GM20431 (cell line): Measurements from ENCODE around the gene PCYT2.

ENCODE experiments used
- in situ Hi-C: fragments of 300-500 bp; cut with MseI, MboI; formaldehyde crosslinking; loops from one replicate; pipeline ENCODE4 v1.15.0; 2020; ENCODE audit warnings: low sequenced_read_pairs; ENCODE audit not compliant: unreplicated experiment

Gene PCYT2

DNA sequence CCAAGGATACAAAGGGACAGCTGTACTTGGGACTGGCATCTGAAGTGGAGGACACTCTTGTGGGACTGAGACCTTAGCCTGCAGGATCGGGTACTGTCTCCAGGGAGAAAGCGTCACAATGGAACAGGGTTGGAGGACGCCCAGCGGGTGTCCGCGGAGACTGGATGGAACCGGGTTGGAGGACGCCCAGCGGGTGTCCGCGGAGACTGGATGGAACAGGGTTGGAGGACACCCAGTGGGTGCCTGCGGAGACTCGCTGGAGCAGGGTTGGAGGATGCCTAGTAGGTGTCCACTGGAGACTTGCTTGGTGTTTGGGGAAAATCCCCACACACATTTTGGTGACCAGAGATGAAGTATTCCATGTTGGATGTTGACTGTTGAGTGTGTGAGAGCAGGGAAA, 36.0 kb upstream of the PCYT2 start, which contains the start of gene MYADML2:
Gene MYADML2 (minus strand): TSS at position 45 of the 400 bp plus-strand sequence. CDS start 5,492 bp downstream, outside the sequence.
- in situ Hi-C loops: no loop called here

DNA sequence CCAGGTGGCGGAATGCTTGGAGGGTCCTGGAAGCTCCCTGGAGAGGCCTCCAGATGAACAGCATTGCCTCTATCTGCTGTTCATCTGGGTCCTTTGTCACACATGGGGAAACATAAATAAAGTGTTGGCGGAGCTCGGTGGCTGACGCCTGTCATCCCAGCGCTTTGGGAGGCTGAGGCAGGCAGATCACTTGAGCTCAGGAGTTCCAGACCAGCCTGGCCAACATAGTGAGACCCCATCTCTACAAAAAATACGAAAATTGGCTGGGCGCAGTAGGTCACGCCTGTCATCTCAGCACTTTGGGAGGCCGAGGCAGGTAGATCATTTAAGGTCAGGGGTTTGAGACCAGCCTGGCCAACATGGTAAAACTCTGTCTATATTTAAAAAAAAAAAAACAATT, 33.7 kb upstream of the PCYT2 start:
- in situ Hi-C loops: no loop called here

DNA sequence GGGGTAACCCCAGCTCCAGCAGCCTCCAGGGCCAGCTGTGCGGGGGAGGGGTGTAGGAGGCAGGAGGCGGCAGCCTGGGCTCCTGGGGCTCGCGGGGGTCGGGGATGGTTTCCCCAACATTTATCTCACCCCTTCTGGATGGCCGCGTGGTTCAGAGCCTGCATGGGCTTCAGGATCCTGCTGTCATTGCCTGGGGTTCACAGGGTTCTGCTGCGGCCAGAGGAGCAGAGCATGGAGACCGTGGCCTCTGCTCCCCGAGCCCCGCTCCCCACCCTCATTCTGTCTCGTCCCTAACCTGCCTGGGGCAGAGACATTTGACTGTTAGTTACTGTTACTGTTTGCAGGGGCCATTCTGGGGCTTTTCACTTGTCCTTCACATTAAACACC, 31.0 kb upstream of the PCYT2 start:
- in situ Hi-C loops: no loop called here

DNA sequence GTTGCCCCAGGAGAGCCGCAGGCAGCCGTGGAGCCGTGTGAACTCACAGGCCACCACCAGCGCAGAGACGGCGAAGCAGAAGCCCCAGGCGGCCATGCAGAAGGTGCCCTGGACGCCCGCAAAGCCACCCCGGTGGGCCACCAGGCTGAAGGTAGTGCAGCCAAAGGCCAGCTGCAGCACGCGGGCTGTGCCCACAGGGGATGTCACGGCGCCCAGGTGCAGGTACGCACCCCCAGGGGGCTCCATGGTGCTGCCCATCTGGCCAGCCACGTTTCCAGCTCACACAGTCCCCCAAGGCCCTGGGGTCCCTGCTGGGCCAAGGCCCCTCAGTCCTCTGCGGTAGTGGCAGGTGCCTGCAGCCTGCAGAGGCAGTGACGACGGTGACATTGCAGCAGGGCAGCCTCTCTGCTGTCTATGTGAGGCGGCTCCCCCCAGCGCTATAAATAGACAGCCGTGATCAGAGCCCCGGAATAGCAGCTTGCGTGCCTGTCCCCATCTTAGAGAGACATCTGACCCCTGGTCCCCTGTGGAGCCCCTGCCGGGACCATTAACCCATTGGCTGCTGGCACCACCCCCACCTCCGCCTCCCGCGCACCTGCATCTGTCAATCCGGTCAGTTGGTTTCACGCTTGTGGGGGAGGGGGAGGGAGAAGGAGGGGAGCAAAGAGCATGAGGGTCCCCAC, 30.4 kb upstream of the PCYT2 start:
- in situ Hi-C loops: no loop called here

DNA sequence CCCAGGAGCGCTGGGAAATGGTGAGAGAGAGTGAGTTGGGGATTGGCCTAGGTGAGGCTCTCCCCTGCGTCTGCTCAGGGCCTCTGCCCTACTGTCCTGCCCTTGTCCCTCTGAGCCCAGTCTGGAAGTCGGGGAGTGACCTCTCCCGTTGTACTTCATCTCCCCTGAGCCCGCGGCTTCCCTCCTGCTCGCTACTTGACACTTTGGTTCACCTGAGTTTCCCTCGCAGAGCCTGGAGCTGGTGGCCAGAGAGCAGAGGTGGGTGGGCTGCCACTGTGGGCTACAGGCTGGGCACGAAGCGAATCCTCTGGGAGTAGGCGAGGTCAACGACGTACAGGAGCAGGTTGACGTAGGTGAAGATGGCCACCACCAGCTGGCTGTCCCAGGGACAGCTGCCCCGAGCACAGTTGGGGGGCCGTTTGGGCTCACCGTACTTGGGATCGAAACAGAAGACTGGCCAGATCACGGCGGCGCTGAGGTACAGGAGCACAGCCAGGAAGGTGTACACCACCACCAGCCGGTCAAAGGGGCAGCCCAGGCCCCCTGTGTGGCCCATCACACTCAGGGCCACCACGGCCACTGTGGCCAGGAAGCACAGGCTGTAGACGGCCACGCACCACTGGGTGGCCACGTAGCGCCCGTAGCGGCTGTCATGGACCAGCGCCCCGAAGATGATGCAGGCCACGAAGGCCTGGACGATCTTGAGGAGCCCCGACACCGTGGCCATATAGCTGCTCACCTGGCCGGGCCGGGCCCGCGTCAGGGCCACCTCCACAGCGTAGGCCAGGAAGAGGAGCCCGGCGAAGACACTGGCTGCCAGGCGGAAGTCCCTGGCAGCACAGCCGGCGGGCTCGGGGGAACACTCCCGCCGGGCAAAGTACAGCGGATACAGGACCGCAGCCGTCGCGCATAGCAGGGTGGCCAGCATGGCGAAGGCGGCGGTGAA, 29.6 kb upstream of the PCYT2 start:
- in situ Hi-C loops: no loop called here

DNA sequence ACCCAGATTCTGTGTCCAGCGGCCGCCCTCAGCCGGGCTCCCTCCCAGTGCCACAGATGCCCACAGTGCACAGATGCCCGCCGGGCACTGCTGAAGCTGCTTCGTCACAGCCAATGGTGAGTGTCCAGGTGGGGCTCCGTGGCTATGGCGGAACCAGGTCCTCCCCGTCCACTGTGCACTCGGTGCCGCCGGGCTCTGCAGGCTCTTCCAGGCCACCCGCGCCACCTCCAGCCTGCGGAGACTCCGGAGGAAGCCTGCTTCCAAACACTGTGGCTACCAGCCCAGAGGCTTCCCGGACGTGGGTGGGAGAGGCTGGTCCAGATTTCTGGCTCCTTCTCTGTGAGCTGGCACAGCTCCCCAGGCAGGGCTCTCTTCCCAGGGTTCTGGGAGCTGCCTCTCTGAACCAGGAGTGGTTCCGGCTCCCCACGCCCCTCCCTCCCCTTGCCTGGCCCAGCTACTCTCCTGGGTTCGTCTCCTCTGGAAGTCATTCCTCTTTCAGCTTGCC, 28.7 kb upstream of the PCYT2 start:
- in situ Hi-C loops: no loop called here

DNA sequence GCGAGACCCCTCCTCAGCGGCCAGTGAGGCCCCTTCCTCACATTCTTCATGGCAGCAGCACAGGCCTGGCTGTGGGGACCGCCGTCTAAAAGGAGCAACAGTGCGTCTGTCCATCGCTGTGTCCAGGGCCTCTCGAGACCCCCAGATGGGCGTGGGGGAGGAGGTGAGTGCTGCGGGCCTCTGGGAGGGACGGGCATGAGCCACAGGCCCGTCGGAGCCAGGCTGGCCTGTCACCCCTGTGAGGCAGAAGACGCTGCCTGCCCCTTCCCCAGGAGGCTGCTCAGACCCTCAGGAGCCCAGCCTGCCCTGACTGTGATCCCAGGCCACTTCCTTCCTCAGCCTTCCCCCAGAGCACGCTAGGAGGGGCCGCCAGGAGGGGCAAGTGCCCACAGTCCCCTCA, 28.0 kb upstream of the PCYT2 start:
- in situ Hi-C loops: no loop called here

DNA sequence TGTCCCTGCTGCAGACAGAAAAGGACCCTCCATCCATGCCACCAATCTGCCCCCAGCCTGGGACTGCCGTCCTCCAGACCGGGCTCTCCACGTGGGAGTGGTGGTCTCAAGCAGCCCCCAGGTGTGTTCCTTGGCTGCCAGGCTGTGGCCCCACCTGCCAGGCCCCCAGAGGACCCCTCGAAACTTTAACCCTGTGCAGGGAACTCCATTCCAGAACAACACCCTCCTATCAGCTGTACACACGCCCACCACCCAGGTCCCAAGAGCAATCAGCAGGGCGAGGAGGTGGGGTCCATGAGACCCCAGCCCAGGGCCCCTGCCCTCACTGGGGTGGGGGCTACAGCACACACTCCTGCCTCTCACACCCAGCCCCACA, 24.5 kb upstream of the PCYT2 start:
- in situ Hi-C loops: no loop called here

DNA sequence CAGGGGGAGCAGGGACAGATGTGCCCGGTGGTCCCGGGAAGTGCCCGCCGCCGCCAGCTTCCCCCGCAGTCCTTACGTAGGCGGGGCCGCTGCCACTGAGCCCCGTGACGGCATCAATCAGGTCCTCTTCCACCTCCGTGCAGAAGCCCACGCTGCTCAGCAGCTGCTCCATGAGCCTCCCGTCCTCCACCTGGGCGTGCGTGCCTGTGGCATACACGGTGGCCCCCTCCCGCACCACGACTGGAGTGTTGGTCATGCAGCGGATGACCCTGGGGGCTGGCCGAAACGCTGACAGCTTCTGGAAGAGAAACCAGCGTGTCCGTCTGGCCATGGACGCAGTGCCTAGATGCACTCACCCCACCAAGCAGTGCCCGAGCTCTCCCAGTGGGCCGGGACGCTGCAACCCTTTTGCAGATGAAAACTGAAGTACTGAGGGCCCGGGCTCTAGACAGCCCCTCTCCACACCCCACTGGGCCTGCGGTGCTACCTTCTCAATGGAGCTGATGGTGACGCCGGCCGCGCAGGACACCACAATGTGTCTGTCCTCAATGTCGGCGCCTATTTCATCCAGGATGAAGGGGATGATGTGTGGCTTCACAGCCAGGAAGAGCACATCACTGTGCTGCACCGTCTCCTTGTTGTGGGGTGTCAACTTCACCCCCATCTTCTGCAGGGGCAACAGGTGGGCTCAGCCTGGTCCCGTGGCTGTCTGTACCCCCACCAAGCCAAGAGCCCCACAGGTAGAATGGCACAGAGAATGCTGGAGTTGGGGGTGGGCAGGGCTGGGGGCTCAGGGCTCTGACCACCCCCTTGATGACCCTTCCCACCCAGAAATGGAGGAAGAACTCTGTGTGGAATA, 23.9 kb upstream of the PCYT2 start:
- in situ Hi-C loops: no loop called here

DNA sequence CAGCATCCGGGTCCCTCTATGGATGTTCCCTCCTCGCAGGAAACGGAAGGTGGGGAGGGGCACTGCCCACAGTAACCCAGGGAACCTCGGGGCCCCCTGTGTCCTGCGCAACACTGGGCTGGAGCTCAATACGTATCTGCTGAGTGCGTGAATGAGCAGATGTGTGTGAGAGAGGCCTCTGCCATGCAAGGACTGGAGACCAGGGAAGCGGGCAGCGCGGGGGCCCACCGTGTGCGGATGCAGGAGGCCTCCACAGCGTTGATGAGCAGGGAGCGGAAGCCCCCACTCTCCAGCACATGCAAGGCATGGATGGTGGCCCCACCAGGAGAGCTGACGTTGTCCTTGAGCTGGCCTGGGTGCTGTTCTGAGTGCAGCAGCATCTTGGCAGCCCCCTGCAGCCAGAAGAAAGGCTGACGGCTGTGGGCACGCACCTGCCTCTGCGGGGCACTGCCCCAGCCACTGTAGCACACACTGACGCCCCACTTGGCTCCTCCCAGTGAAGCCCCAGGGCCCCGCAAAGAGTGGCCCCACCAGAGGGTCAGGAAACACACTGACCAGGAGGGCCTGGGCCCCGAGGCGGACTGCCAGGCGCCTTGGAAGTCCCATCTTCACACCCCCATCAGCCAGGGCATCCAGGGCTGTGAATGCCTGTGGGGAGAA, 23.0 kb upstream of the PCYT2 start:
- in situ Hi-C loops: no loop called here

DNA sequence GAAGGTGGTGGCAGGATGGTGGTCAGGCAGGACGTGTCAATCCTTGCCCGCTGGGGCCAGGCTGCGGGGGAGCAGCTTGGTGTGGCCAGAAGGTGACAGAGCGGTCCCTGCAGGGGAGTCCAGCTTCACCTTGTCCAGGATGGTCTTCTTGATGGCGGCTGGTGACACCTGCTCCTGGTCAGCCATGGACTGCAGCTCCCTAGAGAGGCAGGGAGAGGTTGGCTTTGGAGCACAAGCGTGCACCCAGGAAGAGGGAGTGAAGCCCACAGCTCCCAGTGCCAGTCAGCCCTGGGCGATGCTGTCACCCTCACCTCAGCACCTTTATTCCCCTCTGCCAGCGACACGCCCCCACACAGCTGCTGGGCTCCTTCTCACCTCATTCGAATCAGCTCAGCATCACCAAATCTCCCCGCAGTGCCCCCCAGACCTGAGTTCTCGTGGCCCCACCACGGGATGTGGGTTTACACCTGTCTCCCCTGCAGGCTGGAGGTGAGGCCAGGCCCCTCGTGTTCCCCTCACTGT, 22.0 kb upstream of the PCYT2 start:
- in situ Hi-C loops: no loop called here

DNA sequence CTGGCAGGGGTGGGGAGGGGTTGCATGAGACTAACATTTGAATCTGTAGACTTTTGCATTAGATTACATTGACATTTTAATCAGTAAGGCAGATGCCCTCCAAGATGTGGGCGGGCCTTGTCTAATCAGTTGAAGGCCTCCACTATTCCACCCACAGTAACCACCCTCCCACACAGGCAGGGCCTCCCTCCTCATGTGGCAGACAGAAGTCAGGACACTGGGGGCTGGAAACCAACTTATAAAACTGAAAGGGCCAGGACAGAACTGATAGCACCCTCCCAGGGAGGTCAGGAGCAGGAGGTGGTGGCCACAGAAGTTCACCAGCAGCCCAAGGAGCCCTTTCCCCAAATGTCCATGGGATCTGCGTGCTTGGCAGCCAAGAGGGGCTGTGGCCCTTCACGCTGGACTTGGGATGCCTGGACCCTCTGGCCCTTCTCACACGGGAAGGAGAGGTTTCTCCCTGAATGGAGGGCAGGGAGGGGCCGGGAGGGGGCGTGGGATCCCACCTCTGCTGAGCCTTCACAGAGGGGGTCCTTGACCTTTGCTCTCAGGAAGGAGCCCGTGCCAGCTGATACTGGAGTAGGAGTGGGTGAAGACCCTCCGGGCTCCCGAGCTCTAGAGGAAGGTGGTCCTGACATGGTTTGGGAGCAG, 21.3 kb upstream of the PCYT2 start:
- in situ Hi-C loops: no loop called here

DNA sequence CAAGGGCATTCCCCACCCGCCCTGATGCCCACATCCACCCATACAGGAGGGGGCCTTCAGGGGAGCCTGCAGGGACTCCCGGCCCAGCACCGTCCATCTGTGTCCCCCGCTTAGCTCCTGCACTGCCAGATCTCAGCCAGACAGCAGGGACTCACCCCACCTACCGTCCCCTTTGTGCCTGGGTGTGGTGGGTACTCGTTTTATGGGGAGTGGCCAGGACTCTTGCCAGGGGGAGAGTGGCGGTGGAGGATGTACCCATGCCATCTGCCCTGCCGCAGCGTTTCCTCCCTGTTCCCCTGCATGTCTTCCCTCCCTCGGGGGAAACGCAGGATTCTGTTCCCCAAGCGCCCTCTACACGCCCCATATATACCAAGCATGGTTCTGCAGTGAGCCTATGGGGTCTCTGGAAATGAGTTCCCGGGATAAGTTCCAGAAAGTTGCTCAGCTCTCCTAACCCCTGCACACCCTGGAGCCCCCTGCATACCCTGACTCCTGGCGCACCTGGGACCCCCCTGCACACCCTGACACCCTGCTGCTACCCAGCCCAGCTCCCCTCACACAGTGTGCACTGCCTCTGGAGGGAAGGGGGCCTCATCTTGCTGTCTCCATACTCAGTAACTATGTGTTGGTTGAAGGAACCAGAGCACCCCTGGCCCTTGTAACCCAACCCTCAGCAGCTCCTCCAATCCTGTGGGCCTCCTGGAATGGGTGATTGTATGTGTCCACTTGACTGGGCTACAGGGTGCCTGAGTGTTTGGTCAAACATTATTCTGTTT, 20.5 kb upstream of the PCYT2 start:
- in situ Hi-C loops: no loop called here

DNA sequence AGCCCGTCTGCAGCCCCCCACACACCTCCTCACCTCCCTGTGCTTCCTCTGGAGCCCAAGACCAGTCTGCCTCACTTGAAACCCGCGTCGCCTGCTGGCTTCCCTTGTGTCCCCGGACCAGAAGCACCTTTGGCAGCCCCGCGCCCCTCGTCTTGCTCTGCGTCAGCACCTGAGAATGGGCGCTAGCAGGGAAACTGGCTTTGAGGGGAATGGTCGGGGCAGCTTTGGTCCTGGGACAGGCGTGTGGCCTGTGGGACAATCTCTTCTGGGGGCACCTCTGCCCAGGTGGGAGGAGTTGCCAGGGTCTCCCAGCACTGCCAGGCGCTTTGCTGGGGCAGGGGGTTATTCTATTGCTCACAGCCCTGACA, 20.0 kb upstream of the PCYT2 start:
- in situ Hi-C loops: no loop called here

DNA sequence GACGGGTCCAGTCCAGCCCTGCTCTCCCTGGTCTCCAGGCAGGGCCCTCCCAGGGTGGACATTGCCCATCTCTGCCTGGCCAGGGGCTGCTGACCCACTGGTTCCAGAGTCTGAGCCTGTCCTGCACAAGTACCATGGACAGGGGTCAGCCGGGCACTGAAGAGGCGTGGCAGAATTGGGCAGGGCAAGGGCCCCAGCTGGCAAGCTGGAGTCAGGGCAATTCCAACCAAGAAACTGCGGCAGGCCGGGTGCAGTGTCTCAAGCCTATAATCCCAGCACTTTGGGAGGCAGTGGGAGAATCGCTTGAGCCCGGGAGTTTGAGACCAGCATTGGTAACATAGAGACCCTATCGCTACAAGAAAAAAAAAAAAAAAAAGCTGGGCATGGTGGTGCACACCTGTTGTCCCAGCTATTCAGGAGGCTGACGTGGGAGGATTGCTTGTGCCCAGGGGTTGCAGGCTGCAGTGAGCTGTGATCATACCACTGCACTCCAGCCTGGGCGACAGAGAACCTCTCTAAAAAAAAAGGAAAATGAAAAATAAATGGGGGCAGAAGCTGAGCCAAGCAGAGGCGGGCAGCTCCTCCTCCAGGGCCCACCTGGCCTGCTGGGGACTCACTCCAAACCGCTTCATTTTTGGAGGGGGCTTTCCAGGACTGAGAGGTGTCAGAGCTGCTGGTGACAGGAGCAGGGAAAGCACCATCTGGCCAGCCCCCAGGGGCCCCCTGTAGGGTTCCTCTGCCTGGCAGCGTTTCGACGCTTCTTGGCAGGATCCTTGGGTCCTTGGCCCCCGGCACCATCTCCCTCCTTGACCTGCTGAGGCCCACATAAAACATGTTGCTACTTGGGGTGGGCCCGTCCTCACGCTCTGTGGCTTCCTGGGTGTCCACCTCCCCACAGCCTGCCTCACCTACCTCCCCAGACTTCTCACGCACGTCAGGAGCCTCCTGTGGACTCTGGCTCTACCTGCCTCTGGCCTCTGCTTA, 19.2 kb upstream of the PCYT2 start:
- in situ Hi-C loops: no loop called here

DNA sequence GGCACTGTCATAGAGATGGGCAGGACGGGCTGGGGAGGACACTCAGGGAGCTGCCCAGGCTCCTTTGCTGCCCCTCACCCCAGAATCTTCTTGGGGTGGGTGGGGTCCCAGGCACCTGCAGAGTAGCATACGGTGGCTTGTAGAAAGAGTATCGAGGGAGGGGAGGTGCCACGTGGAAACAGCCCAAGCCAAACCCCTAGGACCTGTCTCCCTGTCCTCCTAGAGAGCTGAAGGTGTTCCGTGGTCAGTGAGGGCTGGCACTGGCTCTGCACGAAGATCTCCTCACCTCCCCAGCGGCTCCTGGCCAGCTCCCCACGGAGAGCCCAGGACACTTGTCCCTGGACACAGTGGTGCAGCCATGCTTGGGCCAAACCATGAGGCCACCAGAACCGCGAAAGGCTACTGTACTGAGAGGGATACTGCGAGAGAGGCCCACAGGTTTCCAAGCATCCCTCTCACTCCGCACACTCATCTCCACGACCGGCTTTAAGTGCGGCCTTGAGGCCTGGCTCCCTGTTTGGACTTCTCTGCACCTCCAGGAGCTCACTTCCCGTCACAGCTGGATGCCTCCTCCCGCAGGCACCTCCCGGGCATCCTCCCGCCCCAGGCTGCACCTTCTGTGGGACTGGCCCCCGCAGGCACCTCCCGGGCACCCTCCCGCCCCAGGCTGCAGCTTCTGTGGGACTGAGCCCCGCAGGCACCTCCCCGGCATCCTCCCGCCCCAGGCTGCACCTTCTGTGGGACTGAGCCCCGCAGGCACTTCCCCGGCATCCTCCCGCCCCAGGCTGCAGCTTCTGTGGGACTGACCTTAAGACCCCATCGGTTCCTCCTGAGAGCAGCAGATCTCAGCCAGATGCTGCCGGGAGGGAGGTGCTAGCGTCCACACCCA, 18.3 kb upstream of the PCYT2 start:
- in situ Hi-C loops: no loop called here
